SJSA1 (cell line): ENCODE measurements around the gene MAGI2. TPM values are rescaled to one million over a fixed set of nuclear protein-coding genes. Genes with fewer than 3 reads are reported as not detected.
"Not testable (repeated sequence)": the region's sequence is repeated elsewhere in the genome, so short reads cannot be mapped to it uniquely, and the experiment has no call there.

ENCODE experiments used
- DNase-seq, 2 experiments: peaks; one replicate each; pipeline ENCODE4 v3.0.0-alpha.2; 2015 to 2020; ENCODE audit warnings: low spot score in 2 of 2, low read depth in 1 of 2
- H3K27ac ChIP-seq: fragments of 250-450 bp; sonication (Bioruptor Pico); 2 replicates; pipeline ENCODE4 v1.5.1; 2020; ENCODE audit warnings: mild to moderate bottlenecking, moderate library complexity
- H3K27me3 ChIP-seq: fragments of 250-450 bp; sonication (Bioruptor Pico); replicated peaks from 2 replicates; pipeline ENCODE4 v1.5.1; 2020; ENCODE audit warnings: mild to moderate bottlenecking, moderate library complexity
- H3K36me3 ChIP-seq: fragments of 250-450 bp; sonication (Bioruptor Pico); 2 replicates; pipeline ENCODE4 v1.5.1; 2020; ENCODE audit warnings: mild to moderate bottlenecking
- H3K4me1 ChIP-seq: fragments of 250-450 bp; sonication (Bioruptor Pico); replicated peaks from 2 replicates; pipeline ENCODE4 v1.6.1; 2021; ENCODE audit warnings: mild to moderate bottlenecking
- H3K4me3 ChIP-seq: fragments of 250-450 bp; sonication (Bioruptor Pico); 2 replicates; pipeline ENCODE4 v1.5.1; 2020; ENCODE audit warnings: mild to moderate bottlenecking
- H3K9me3 ChIP-seq: fragments of 250-450 bp; sonication (Bioruptor Pico); replicated peaks from 2 replicates; pipeline ENCODE4 v1.5.1; 2020; ENCODE audit warnings: mild to moderate bottlenecking
- total RNA-seq: library from RNA; depleted of rRNA; stranded (reverse); fragments of >200 nt; shearing (Covaris generic); gene quantifications from 2 replicates; pipeline ENCODE4 v1.2.3, GENCODE V29; 2014

The MAGI2 gene
- total RNA-seq, 1 experiment from 2014 or later: 0.82 TPM

GRCh38 chr7:78307892-78308291 lies 1145.6 kb downstream of the MAGI2 start:
- H3K27me3 ChIP-seq: no peaks in the 10 kb centered on the region
- H3K4me3 ChIP-seq: no peak overlapping the region
- H3K36me3 ChIP-seq: no peaks in the 10 kb centered on the region
- H3K27ac ChIP-seq: no peak overlapping the region
- H3K4me1 ChIP-seq: no peaks in the 10 kb centered on the region
- no peaks in the 10 kb centered on the region for H3K9me3 ChIP-seq
- DNase-seq: no peak

- no peak overlapping the region for H3K4me3 ChIP-seq
- H3K9me3 ChIP-seq: no peaks in the 10 kb centered on the region
These were observed 1146.8 kb downstream of the MAGI2 start for GRCh38 chr7:78306634-78307033.

GRCh38 chr7:78301407-78301806 lies 1152.1 kb downstream of the MAGI2 start:
- Histone ChIP-seq H3K4me1 (no peaks in the 10 kb centered on the region), H3K27me3 (0 out of 2 replicates have a peak, but pooled peaks cover 3% of the 10 kb centered on the region), H3K9me3 (no peaks in the 10 kb centered on the region), H3K36me3 (no peaks in the 10 kb centered on the region), H3K27ac (no peak overlapping the region), H3K4me3 (no peak overlapping the region)
- DNase-seq: no peak

More at GRCh38 chr7:78306634-78307033, 1146.8 kb downstream of the MAGI2 start:
- Histone ChIP-seq H3K27me3 (no peaks in the 10 kb centered on the region), H3K4me1 (no peaks in the 10 kb centered on the region), H3K36me3 (no peaks in the 10 kb centered on the region), H3K27ac (no peak overlapping the region)
- no peak for DNase-seq

GRCh38 chr7:78299088-78299487 lies 1154.4 kb downstream of the MAGI2 start:
- Histone ChIP-seq H3K27me3 (0 out of 2 replicates have a peak, but pooled peaks cover 3% of the 10 kb centered on the region), H3K27ac (no peak overlapping the region), H3K4me3 (no peak overlapping the region), H3K9me3 (no peaks in the 10 kb centered on the region), H3K4me1 (no peaks in the 10 kb centered on the region), H3K36me3 (no peaks in the 10 kb centered on the region)
- DNase-seq: no peak

- Histone ChIP-seq H3K4me1 (no peaks in the 10 kb centered on the region), H3K27ac (no peak overlapping the region), H3K4me3 (no peak overlapping the region), H3K9me3 (no peaks in the 10 kb centered on the region), H3K27me3 (0 out of 2 replicates have a peak, but pooled peaks cover 3% of the 10 kb centered on the region), H3K36me3 (no peaks in the 10 kb centered on the region)
- no peak for DNase-seq
These were observed 1156.7 kb downstream of the MAGI2 start for GRCh38 chr7:78296644-78297371.

- no peak for DNase-seq
- no peak overlapping the region for H3K27ac ChIP-seq
- H3K9me3 ChIP-seq: no peaks in the 10 kb centered on the region
- H3K27me3 ChIP-seq: 0 out of 2 replicates have a peak, but pooled peaks cover 3% of the 10 kb centered on the region
- no peak overlapping the region for H3K4me3 ChIP-seq
- no peaks in the 10 kb centered on the region for H3K4me1 ChIP-seq
- no peaks in the 10 kb centered on the region for H3K36me3 ChIP-seq
These were observed 1157.3 kb downstream of the MAGI2 start for GRCh38 chr7:78296046-78296597.

- DNase-seq, H3K9me3 ChIP-seq, H3K4me1 ChIP-seq, H3K4me3 ChIP-seq, H3K36me3 ChIP-seq, H3K27me3 ChIP-seq, H3K27ac ChIP-seq: not testable (repeated sequence)
These were observed 1164.0 kb downstream of the MAGI2 start for GRCh38 chr7:78289471-78289870.

- no peaks in the 10 kb centered on the region for H3K4me1 ChIP-seq
- no peaks in the 10 kb centered on the region for H3K27me3 ChIP-seq
- no peaks in the 10 kb centered on the region for H3K36me3 ChIP-seq
- H3K27ac ChIP-seq: no peak overlapping the region
- H3K4me3 ChIP-seq: no peak overlapping the region
- no peak for DNase-seq
- no peaks in the 10 kb centered on the region for H3K9me3 ChIP-seq
These were observed 1168.5 kb downstream of the MAGI2 start for GRCh38 chr7:78284945-78285344.

GRCh38 chr7:78280276-78280675 lies 1173.2 kb downstream of the MAGI2 start:
- H3K36me3 ChIP-seq: no peaks in the 10 kb centered on the region
- H3K27me3 ChIP-seq: no peaks in the 10 kb centered on the region
- H3K4me3 ChIP-seq: no peak overlapping the region
- H3K9me3 ChIP-seq: no peaks in the 10 kb centered on the region
- no peaks in the 10 kb centered on the region for H3K4me1 ChIP-seq
- no peak overlapping the region for H3K27ac ChIP-seq
- DNase-seq: no peak

GRCh38 chr7:78279457-78279856 lies 1174.0 kb downstream of the MAGI2 start:
- H3K9me3 ChIP-seq: no peaks in the 10 kb centered on the region
- H3K36me3 ChIP-seq: no peaks in the 10 kb centered on the region
- no peak overlapping the region for H3K27ac ChIP-seq
- no peak overlapping the region for H3K4me3 ChIP-seq
- H3K27me3 ChIP-seq: no peaks in the 10 kb centered on the region
- no peaks in the 10 kb centered on the region for H3K4me1 ChIP-seq
- DNase-seq: no peak

GRCh38 chr7:78279032-78279431 lies 1174.4 kb downstream of the MAGI2 start:
- Histone ChIP-seq H3K36me3 (no peaks in the 10 kb centered on the region), H3K27ac (no peak overlapping the region), H3K4me1 (no peaks in the 10 kb centered on the region), H3K9me3 (no peaks in the 10 kb centered on the region), H3K27me3 (no peaks in the 10 kb centered on the region), H3K4me3 (no peak overlapping the region)
- DNase-seq: peak in 1 of 2 experiments; percentile 3

GRCh38 chr7:78267141-78267540 lies 1186.3 kb downstream of the MAGI2 start:
- no peaks in the 10 kb centered on the region for H3K4me1 ChIP-seq
- no peak overlapping the region for H3K27ac ChIP-seq
- H3K27me3 ChIP-seq: no peaks in the 10 kb centered on the region
- H3K36me3 ChIP-seq: no peaks in the 10 kb centered on the region
- H3K4me3 ChIP-seq: no peak overlapping the region
- no peaks in the 10 kb centered on the region for H3K9me3 ChIP-seq
- no peak for DNase-seq

GRCh38 chr7:78265486-78265885 lies 1188.0 kb downstream of the MAGI2 start:
- Histone ChIP-seq H3K27me3 (no peaks in the 10 kb centered on the region), H3K9me3 (no peaks in the 10 kb centered on the region), H3K4me1 (no peaks in the 10 kb centered on the region), H3K27ac (no peak overlapping the region), H3K4me3 (no peak overlapping the region), H3K36me3 (no peaks in the 10 kb centered on the region)
- DNase-seq: no peak

GRCh38 chr7:78265071-78265470 lies 1188.4 kb downstream of the MAGI2 start:
- no peaks in the 10 kb centered on the region for H3K9me3 ChIP-seq
- no peaks in the 10 kb centered on the region for H3K27me3 ChIP-seq
- DNase-seq: no peak
- H3K27ac ChIP-seq: no peak overlapping the region
- H3K36me3 ChIP-seq: no peaks in the 10 kb centered on the region
- no peaks in the 10 kb centered on the region for H3K4me1 ChIP-seq
- H3K4me3 ChIP-seq: no peak overlapping the region
